GM18502 (cell line): Measurements from ENCODE around the gene MUC15.
"Not testable (repeated sequence)": the region's sequence is repeated elsewhere in the genome, so short reads cannot be mapped to it uniquely, and the experiment has no call there.

ENCODE experiments used
- ATAC-seq: cut with Tn5 transposase; IDR thresholded peaks from one replicate; pipeline ENCODE4 v1.9.1; 2021; ENCODE audit warnings: mild to moderate bottlenecking; ENCODE audit not compliant: unreplicated experiment, poor library complexity

MUC15 gene

GRCh38 chr11:26571861-26572654 lies at the start of gene MUC15:
MUC15 (minus strand) TSS chr11:26572263; CDS start chr11:26567094, 5,169 bp downstream.
- ATAC-seq: no peak

DNA sequence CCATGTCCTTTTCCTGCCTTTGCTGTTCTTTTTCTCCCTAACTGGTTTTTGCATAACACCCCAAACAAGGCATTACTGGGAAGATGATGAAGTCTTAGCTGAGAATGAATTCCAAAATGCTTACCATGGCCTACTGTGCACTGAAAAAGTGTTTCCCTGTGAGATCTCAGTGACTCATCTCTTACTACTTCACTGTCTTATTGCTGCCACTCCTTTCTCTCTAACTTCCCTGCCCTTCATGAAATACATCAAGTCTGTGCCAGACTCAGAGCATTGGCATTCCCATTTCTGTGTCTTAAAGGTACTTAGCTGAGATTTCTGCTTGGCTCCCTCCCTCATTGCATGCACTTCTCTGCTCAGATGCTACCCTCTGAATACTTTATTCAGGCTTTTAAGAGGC lies 49.1 kb upstream of the MUC15 start:
- no peak for ATAC-seq

DNA sequence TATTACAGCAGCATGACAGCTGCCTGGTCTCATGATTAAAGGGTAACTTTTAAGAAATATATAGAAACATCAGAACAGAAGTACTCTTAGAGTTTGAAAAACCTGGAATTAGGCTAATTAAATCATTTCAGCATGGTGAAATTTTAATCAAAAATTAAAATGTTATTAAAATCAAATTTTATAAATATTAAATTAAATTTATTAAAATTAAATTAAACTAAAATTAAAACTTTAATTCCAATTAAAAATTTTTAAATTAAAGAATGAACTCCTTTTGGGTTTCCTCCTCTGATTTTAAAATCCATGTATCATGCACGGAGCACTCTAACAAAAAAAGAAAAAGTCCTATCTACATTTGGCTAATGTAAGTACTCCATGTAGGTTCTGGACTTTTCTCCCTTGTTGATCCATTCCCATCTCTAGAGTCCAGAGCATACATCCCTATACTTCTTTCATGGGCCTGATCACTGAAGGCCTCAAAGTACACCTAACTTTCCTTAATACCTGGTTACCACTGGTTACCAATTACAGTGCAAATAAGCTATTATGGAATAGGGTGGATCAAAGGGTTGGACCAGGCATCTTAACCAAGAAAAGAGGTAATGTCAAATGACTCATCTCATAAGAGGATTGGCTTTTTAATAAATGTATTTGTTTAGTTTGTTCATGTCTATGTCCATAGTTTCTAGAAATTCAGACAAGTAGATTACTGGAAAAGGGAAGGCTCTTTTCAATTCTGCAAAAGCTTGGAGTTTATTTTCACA lies 48.4 kb upstream of the MUC15 start:
- ATAC-seq: no peak

DNA sequence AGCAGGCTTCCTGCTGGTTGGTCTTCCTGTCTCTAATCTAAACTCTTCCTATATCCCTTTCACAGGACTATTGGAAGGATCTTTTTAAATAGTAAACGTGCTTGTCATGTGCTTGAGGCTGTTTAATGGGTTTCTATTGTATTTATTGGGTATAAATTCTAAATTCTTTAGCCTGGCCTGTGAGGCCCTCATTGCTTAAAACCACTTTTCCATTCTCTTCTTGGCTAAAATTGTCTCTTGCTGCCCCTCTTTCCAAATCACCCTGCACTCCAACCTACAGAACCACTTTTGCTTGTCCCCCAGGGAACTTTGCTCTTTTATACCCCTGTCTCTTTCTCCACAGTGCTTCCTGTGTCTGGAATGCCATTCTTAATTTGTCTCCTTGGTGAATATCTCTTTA lies 46.4 kb upstream of the MUC15 start:
- no peak for ATAC-seq

DNA sequence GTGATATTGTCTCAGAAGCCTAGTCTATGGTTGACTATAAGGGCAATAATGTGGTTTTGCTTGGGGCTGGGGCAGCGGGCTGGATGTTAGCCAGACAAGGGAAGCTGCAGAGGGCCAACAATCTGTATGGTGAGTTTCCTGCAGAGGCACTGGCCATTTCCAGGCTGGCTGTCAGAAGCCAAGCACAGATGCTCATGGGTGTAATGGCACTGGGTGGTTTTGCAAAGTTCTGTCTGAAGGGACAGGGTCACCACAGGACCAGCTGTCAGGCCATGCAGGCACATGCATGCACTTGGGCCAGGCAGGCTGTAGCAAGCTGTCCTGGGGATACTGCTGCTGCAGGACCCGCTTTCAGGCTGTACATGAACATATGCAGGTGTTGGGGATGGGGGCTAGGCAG lies 41.7 kb upstream of the MUC15 start:
- ATAC-seq: no peak

- ATAC-seq: no peak
These were observed 36.6 kb upstream of the MUC15 start for GRCh38 chr11:26608507-26609146.

- ATAC-seq: no peak
These were observed 35.9 kb upstream of the MUC15 start for GRCh38 chr11:26607725-26608506.

DNA sequence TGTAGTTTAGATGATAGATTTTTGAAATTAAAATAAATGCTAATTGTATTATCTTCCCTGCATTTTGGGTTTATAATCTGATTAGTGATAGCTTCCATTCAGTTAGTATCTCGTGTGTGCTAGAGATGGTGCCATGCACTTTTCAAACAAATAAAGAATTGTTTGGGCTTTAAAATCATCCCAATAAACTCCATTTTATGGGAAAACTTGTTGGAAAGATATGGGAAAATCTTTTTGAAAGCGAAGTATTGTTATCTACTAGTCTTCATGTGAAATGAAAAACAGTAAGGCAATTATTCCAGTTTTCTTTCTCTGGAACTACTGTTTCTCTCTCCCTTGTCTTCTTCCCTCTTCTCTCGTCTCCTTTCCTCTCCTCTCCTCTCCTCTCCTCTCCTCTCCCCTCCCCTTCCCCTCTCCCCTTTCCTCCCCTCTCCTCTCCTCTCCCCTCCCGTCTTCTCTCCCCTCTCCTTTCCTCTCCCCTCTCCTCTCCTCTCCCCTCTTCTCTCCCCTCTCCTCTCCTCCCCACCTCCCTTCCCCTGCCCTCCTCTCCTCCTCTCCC lies 27.9 kb upstream of the MUC15 start:
- ATAC-seq: no peak

DNA sequence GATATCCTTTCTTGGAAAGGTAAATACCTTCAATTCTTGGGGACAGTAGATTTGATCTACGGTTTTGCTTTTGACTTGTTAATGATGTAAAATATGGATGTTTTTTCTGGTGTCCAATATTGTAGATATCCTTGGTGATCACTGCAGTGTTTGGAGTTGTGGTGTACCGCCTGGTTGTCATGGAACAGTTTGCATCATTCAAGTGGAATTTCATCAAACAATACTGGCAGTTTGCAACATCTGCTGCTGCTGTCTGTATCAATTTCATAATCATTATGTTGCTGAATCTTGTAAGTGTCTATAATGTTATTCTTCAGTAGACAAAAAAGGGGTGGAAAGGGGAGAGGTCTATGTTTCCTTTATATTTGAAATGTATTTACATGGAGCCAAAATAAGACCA lies 27.4 kb upstream of the MUC15 start:
- no peak for ATAC-seq

- ATAC-seq: no peak
These were observed 25.8 kb upstream of the MUC15 start for GRCh38 chr11:26597899-26598298.

DNA sequence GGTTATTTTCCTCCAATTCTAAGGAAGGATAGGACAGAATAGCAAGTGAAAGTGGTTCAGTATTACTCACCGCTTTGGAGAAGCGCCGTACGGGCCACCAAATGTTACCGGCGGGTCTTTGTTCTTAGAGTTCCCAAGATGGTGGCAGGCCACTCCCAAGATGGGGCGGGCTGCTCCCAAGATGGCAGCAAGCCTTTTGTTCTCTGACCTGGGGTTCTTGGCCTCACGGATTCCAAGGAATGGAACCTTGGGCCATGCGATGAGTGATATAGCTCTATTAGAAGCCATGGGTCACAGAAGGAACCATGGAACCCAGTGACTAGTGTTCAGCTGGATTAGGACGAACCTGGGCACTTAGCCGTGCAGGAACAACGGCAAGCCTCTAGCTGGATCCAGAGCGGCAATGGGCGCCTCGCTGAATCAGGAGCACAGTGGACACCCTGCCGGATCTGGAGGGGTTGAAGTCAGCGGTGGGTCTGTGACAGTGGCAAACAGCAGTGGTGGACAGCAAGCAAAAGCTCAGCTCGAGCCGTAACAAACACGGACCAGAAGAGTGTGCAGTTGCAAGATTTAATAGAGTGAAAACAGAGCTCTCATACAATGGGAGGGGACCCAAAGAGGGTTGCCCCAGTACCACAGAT lies 25.1 kb upstream of the MUC15 start:
- ATAC-seq: not testable (repeated sequence)

GRCh38 chr11:26595207-26595865 lies 23.3 kb upstream of the MUC15 start:
- not testable (repeated sequence) for ATAC-seq

DNA sequence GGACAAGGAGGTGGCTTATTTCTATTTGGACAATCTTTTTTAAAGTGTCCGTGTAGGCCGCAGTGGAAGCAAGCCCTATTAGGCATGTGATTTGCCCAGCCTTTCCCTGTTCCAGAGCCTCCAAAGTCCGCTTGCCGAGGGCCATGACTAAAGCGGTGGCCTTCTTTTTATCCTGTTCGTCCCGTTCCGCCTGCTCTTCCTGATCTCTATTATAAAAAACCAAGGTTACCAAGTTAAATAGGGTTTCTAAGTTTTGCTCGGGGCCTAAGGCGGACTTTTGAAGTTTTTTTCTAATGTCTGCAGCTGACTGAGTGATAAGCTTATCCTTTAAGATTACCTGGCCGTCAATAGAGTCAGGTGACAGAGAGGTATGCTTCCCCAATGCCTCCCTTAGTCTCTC lies 21.6 kb upstream of the MUC15 start:
- no peak for ATAC-seq

DNA sequence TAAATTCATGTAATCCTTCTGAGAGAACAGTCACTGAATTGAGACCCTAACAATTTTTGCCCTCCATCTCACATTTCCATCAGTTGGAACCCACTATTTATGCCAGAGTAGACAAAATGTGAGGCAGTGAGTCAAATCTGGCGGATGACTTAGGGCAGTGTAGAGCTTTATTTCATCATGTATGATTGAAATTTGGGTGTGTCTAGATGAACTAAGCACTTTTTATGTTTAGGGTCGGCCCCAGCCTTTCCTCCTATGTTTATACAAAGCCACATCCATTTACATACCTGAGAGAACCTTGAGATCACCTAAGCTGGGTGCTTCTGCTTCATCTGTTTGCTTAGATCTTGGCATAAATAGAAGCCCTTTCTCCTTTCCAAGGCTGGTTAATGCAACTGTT lies 15.0 kb upstream of the MUC15 start:
- ATAC-seq: no peak

DNA sequence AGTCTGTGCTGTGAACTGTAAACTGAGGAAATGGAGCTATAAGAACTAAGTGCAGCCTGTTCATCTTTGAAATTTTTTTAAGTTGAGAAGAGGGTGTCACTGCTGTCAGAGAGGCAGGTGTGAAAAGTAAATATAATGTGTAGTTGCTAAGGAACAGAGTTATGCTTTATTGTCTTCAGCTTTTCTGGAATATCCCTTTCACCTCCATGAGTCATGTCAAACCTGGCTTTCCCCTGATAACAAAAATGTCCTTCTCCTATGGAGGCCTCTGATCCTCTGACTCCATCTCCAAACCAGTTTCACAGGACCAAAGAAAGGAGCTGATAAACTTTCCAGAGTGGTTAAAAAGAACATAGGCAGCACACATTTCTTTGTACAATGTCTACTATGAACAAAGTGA lies 12.8 kb upstream of the MUC15 start:
- ATAC-seq: no peak

- no peak for ATAC-seq
These were observed 11.5 kb upstream of the MUC15 start for GRCh38 chr11:26583550-26583949.

- no peak for ATAC-seq
These were observed 8.9 kb upstream of the MUC15 start for GRCh38 chr11:26580929-26581328.

GRCh38 chr11:26579683-26580082 lies 7.6 kb upstream of the MUC15 start:
- ATAC-seq: no peak

DNA sequence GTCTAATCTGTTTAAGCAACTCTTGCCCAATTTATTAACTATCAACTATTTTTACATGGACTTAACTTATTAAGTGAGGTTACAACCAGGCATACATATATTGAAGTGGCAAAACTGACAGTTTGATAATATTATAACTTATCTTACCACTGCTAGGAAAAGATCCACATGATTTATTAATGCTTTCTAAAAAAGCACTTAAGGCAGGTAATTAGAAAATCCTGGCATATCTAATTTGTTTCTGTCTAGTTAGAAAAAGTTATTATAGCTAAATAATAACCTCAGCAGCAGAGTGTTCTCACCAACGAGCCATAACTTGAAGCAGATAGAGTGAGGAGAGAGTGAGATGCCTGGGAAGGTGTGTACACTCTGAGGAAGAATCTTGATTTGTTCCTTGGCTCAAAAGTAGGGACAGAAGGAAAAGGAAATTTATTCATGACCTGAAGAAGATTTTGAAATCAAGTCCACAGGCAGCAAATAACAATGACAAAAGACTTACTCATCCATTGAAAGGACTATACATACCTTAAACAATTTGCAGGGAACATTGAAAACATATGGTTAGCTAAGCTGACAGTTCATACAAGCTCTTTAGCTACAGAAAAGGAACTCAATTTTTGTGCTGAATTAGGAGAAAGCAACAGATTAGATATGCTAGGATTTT lies 7.1 kb upstream of the MUC15 start:
- ATAC-seq: no peak
